ENCODE data around the gene HNRNPK. TPM values are rescaled to one million over a fixed set of nuclear protein-coding genes. Genes with fewer than 3 reads are reported as not detected.

The HNRNPK gene
- total RNA-seq, 1 donor, result 514 TPM

- Histone ChIP-seq H3K9me3 (ENCODE audit: low read depth, low read length) (no peaks in the 10 kb centered on the region), H3K79me2 (ENCODE audit: insufficient read depth, low read length) (peaks cover 5% of the 10 kb centered on the region), H4K20me1 (ENCODE audit: insufficient read depth, low read length) (no peaks in the 10 kb centered on the region), H3K27ac (ENCODE audit: low read depth, low read length) (no peak overlapping the region), H3K36me3 (ENCODE audit: insufficient read depth, low read length) (no peaks in the 10 kb centered on the region), H3K4me3 (ENCODE audit: insufficient read depth, low read length) (no peak overlapping the region), H2AFZ (ENCODE audit: low read length) (peak overlapping the region; percentile 40), H3K27me3 (ENCODE audit: insufficient read depth, low read length) (no peaks in the 10 kb centered on the region), H3K4me1 (ENCODE audit: insufficient read depth, low read length) (no peaks in the 10 kb centered on the region), H3K4me2 (ENCODE audit: insufficient read depth, low read length) (no peak overlapping the region)
- TF ChIP-seq, protein P1, sequence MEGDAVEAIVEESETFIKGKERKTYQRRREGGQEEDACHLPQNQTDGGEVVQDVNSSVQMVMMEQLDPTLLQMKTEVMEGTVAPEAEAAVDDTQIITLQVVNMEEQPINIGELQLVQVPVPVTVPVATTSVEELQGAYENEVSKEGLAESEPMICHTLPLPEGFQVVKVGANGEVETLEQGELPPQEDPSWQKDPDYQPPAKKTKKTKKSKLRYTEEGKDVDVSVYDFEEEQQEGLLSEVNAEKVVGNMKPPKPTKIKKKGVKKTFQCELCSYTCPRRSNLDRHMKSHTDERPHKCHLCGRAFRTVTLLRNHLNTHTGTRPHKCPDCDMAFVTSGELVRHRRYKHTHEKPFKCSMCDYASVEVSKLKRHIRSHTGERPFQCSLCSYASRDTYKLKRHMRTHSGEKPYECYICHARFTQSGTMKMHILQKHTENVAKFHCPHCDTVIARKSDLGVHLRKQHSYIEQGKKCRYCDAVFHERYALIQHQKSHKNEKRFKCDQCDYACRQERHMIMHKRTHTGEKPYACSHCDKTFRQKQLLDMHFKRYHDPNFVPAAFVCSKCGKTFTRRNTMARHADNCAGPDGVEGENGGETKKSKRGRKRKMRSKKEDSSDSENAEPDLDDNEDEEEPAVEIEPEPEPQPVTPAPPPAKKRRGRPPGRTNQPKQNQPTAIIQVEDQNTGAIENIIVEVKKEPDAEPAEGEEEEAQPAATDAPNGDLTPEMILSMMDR (IDR thresholded peaks at IDR 0.05; ENCODE audit: extremely low read depth, low read depth, low read length), result no peak
- no peak for DNase-seq (ENCODE audit: insufficient read length, low spot score, missing footprints)
Measured at GRCh38 chr9:83999141-83999918, 19.3 kb upstream of the HNRNPK start.

DNA sequence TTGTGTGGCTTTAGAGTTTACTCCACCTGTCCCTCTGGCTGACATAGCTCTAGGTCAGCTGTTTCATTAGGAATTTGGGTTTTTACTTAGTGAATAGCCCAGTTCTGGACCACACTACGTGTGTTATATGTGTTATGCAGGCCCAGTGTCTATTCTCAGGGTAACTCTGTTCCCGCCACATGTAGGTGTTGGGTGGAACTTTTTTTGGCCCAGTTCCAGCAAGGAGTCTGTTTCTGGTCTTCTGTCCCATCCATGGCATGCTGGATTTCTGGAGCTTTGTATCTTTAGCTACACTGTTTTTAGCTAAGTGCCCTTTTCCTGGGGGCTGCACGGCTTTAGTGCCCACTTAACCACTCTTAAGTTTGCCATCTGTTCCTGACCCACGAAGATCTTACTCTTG, 16.1 kb upstream of the HNRNPK start:
- no peaks in the 10 kb centered on the region for H3K9me3 ChIP-seq (ENCODE audit: low read depth, low read length)
- H3K4me2 ChIP-seq (ENCODE audit: insufficient read depth, low read length), result no peak overlapping the region
- no peak overlapping the region for H3K4me3 ChIP-seq (ENCODE audit: insufficient read depth, low read length)
- H3K4me1 ChIP-seq (ENCODE audit: insufficient read depth, low read length), result no peaks in the 10 kb centered on the region
- no peaks in the 10 kb centered on the region for H3K36me3 ChIP-seq (ENCODE audit: insufficient read depth, low read length)
- TF ChIP-seq, protein P1 (IDR thresholded peaks at IDR 0.05; ENCODE audit: extremely low read depth, low read depth, low read length), result no peak
- DNase-seq (ENCODE audit: insufficient read length, low spot score, missing footprints), result peak; percentile 3
- no peak overlapping the region for H2AFZ ChIP-seq (ENCODE audit: low read length)
- H3K27ac ChIP-seq (ENCODE audit: low read depth, low read length), result no peak overlapping the region
- H3K79me2 ChIP-seq (ENCODE audit: insufficient read depth, low read length), result peaks cover 5% of the 10 kb centered on the region
- no peaks in the 10 kb centered on the region for H3K27me3 ChIP-seq (ENCODE audit: insufficient read depth, low read length)
- H4K20me1 ChIP-seq (ENCODE audit: insufficient read depth, low read length), result no peaks in the 10 kb centered on the region

GRCh38 chr9:83992901-83993300, 12.9 kb upstream of the HNRNPK start:
- Histone ChIP-seq H3K79me2 (ENCODE audit: insufficient read depth, low read length) (peaks cover 12% of the 10 kb centered on the region), H3K27ac (ENCODE audit: low read depth, low read length) (no peak overlapping the region), H2AFZ (ENCODE audit: low read length) (no peak overlapping the region)

DNA sequence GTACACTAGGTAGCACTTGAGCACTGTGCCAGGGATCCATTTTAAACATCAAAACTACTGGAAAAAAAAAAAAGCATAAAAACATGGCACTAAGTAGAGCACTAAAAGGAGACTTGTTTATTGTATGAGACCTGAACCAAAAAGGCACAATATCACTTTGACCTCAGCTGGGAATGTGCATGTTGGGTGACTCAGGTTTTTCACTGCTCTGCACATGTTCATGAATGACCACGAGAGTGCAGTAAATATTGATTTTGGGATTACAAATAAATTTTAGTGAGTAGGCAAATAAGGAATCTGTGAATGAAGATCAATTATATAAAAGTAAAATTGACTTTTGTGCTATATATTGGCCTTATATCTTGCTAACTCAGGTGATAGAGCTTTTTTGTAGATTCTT, 12.4 kb upstream of the HNRNPK start:
- Histone ChIP-seq H3K79me2 (ENCODE audit: insufficient read depth, low read length) (peaks cover 16% of the 10 kb centered on the region), H3K36me3 (ENCODE audit: insufficient read depth, low read length) (no peaks in the 10 kb centered on the region), H3K27me3 (ENCODE audit: insufficient read depth, low read length) (no peaks in the 10 kb centered on the region), H3K4me2 (ENCODE audit: insufficient read depth, low read length) (no peak overlapping the region), H3K27ac (ENCODE audit: low read depth, low read length) (no peak overlapping the region), H3K4me1 (ENCODE audit: insufficient read depth, low read length) (no peaks in the 10 kb centered on the region), H3K4me3 (ENCODE audit: insufficient read depth, low read length) (no peak overlapping the region), H3K9me3 (ENCODE audit: low read depth, low read length) (no peaks in the 10 kb centered on the region), H4K20me1 (ENCODE audit: insufficient read depth, low read length) (no peaks in the 10 kb centered on the region), H2AFZ (ENCODE audit: low read length) (no peak overlapping the region)
- TF ChIP-seq, protein P1 (IDR thresholded peaks at IDR 0.05; ENCODE audit: extremely low read depth, low read depth, low read length), result peak; percentile 21
- peak; percentile 32 for DNase-seq (ENCODE audit: insufficient read length, low spot score, missing footprints)

More at GRCh38 chr9:83992901-83993300, 12.9 kb upstream of the HNRNPK start:
- no peaks in the 10 kb centered on the region for H4K20me1 ChIP-seq (ENCODE audit: insufficient read depth, low read length)
- no peak for DNase-seq (ENCODE audit: insufficient read length, low spot score, missing footprints)
- H3K27me3 ChIP-seq (ENCODE audit: insufficient read depth, low read length), result no peaks in the 10 kb centered on the region
- no peak overlapping the region for H3K4me3 ChIP-seq (ENCODE audit: insufficient read depth, low read length)
- H3K4me1 ChIP-seq (ENCODE audit: insufficient read depth, low read length), result no peaks in the 10 kb centered on the region
- H3K4me2 ChIP-seq (ENCODE audit: insufficient read depth, low read length), result no peak overlapping the region
- no peaks in the 10 kb centered on the region for H3K36me3 ChIP-seq (ENCODE audit: insufficient read depth, low read length)
- no peaks in the 10 kb centered on the region for H3K9me3 ChIP-seq (ENCODE audit: low read depth, low read length)
- TF ChIP-seq, protein P1 (IDR thresholded peaks at IDR 0.05; ENCODE audit: extremely low read depth, low read depth, low read length), result no peak

All from osteoblast (primary cell).